ENCODE data around the gene ZNF595.

GRCh38 chr4:114149-114548 is 61.0 kb downstream of the ZNF595 start:
- TF ChIP-seq EZH2 (IDR thresholded peaks at IDR 0.05; ENCODE audit: borderline replicate concordance, low read depth, low read length, severe bottlenecking) (no peak), CTCF (IDR thresholded peaks at IDR 0.05; ENCODE audit: borderline replicate concordance, extremely low read depth, low read length, poor library complexity, severe bottlenecking) (no peak)
